GM18909 (cell line): Measurements from ENCODE around the gene SESTD1.
"Not testable (repeated sequence)": the region's sequence is repeated elsewhere in the genome, so short reads cannot be mapped to it uniquely, and the experiment has no call there.

ENCODE experiments used
- ATAC-seq: cut with Tn5 transposase; IDR thresholded peaks from one replicate; pipeline ENCODE4 v1.9.1; 2021; ENCODE audit warnings: mild to moderate bottlenecking; ENCODE audit not compliant: unreplicated experiment, poor library complexity

SESTD1 gene

DNA sequence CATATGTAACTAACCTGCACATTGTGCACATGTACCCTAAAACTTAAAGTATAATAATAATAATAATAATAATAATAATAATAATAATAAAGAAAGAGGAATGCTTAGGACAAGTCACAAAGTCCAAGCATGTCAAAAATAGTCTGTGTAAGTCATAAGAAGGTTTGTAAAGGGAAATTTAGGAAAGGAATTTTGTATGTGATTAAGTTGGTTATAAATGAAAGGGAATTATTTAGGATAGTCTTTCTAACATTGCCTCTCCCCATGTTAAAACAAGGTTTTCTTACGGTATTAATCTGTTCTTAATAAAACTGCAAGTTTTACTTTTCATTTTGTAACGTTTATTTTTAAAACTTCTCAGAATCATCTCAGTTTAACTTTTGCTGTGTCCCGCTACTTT, 62.8 kb downstream of the SESTD1 start:
- ATAC-seq, result no peak

GRCh38 chr2:179195926-179196590, 68.6 kb downstream of the SESTD1 start:
- not testable (repeated sequence) for ATAC-seq

GRCh38 chr2:179195141-179195540, 69.5 kb downstream of the SESTD1 start:
- no peak for ATAC-seq

- ATAC-seq, result no peak
Measured at GRCh38 chr2:179193759-179194394, 70.8 kb downstream of the SESTD1 start.

DNA sequence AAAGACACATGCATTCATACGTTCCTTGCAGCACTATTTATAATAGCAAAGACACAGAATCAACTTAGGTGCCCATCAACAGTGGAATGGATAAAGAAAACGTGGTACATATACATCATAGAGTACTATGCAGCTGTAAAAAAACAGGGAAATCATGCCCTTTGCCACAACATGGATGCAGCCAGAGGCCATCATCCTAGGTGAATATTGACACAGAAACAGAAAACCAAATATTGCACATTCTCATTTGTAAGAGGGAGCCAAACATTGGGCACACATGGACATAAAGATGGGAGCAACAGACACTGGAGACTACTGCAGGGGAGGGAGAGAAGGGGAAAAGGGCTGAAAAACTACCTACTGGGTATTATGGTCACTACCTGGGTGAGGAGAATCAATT, 73.5 kb downstream of the SESTD1 start:
- no peak for ATAC-seq

- ATAC-seq, result no peak
Measured at GRCh38 chr2:179186126-179186525, 78.5 kb downstream of the SESTD1 start.

- no peak for ATAC-seq
Measured at GRCh38 chr2:179184610-179185009, 80.0 kb downstream of the SESTD1 start.

DNA sequence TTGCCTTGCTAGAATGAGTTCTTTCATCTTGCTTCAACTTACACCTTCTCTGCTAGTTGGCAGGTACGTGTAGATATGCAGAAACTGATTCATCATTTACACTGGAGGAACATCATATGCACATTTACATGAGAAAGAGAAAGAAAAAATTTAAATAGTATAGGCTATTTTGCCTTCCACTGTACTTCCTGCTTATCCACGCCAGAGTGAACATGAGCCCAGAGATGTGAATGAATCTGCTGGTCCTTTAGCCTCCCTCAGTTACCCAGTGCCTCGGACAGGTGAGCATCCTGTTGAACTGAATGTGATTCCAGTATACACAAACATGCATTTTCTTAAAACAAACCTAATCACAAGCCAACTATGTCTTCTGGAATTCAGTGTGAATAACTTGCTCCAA, 83.6 kb downstream of the SESTD1 start:
- ATAC-seq, result no peak

DNA sequence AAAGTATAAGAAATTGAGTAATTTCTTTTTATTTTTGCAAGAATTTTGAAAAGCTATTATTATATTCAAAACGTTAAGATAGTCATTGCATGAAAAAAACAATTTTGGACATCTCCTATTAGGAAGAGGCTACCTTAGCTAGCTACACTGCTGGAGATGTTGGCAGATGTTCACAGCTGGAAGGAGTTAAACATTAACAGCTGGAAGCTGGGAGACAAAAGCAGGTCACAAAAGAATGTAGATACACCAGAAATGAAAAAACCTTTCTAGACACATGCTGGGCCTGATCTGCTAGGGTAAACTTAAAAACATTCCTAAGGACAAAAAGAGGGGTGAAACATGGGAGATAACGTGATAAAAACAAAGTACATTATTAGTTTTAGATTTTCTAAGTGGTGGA, 84.4 kb downstream of the SESTD1 start:
- no peak for ATAC-seq

GRCh38 chr2:179179719-179180118, 84.9 kb downstream of the SESTD1 start:
- no peak for ATAC-seq

- ATAC-seq, result no peak
Measured at GRCh38 chr2:179177694-179178093, 86.9 kb downstream of the SESTD1 start.

- no peak for ATAC-seq
Measured at GRCh38 chr2:179174240-179174639, 90.4 kb downstream of the SESTD1 start.

DNA sequence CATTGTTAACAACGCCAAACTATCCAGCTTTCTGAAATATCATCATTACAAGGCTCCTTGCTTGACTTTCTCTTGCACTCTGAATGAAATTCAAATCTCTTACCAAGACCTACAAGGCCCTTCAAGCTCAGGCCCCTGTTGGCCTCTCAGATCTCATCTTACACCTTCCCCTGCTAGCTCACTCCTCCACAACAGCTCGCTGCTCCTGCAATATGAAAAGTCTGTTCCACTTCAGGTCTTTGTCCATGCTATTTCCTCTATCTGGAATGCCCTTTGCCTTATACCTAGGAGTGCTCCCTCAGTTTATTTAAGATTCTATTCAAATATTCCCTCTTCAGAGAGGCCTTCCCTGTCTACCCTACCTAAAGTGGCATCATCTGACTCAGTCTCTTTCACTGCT, 91.7 kb downstream of the SESTD1 start:
- ATAC-seq, result no peak

- ATAC-seq, result no peak
Measured at GRCh38 chr2:179171371-179171770, 93.3 kb downstream of the SESTD1 start.

GRCh38 chr2:179170901-179171300, 93.7 kb downstream of the SESTD1 start:
- ATAC-seq, result no peak

DNA sequence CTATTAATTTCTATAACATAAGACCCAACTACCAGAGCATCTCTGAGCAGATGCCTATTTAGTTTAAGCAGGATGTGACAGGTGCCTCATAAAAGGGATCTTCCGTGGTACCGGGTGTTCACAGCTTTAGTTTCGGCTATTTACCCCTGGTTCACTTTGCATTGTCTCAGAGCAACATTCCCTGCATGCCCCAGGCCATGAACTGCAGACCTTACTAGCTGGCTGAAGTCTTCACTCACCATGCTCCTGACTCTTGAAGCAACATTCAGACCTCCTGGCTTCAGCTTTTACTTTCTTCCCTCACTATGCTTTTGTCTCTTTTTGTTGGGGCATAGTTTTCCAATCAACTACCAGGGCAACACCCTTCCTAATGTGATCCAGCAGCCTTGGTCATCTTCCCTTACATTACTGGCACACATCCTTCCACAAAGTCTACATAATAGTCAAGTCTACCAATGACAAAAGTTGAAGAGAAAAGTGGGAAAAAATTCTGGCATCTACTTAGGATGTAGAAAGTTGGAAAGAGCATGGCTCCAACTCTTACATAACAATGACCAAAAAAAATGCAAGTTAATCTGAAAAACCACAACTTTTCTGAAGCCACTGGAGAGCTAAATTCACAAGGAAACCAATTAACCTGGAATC, 99.2 kb downstream of the SESTD1 start:
- no peak for ATAC-seq

- ATAC-seq, result no peak
Measured at GRCh38 chr2:179141206-179141605, 123.4 kb downstream of the SESTD1 start.

GRCh38 chr2:179140571-179140970, 124.1 kb downstream of the SESTD1 start:
- no peak for ATAC-seq

DNA sequence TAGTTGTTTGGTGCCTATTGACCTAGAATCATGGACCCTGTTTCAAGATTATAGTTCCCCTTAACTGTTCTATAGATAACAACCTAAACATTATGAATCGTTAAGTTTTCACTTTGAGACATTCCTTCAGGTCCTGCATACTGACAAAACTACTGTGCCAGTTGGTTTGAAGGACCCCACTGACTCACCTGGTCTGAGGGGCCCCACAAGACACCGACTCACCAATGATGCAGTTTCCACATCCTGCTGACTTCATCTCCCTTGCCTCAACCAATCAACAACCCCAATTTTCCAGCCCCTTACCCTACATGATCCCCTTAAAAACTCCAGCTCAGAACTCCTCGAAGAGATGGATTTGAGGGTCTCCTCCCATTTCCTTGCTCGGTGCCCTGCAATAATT, 125.1 kb downstream of the SESTD1 start:
- ATAC-seq, result no peak

- no peak for ATAC-seq
Measured at GRCh38 chr2:179137200-179137759, 127.4 kb downstream of the SESTD1 start.

DNA sequence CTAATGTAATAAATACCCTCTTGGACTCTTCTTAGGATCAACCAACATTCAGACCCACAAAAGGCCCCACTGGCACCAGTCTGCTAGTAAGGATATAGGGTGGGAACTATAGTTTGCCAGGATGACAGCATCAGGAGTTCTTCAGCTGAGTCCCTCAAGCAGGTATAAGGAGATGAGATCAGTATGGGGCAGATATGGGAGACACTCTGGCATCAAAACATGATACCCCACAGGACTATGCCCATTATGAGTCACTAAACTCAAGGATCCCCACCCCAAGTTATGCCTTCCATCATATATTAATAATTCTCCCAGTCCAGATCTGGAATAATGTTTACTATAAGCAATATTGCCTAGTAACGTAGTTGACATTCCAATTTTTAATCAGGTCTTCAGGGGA, 131.6 kb downstream of the SESTD1 start:
- no peak for ATAC-seq
